ENCODE measurements around the gene LUM. TPM values are rescaled to one million over a fixed set of nuclear protein-coding genes. Genes with fewer than 3 reads are reported as not detected.

The LUM gene
- total RNA-seq, 3 donors from 2014 or later = 22.1 to 83.2 (median 68.5) TPM

DNA sequence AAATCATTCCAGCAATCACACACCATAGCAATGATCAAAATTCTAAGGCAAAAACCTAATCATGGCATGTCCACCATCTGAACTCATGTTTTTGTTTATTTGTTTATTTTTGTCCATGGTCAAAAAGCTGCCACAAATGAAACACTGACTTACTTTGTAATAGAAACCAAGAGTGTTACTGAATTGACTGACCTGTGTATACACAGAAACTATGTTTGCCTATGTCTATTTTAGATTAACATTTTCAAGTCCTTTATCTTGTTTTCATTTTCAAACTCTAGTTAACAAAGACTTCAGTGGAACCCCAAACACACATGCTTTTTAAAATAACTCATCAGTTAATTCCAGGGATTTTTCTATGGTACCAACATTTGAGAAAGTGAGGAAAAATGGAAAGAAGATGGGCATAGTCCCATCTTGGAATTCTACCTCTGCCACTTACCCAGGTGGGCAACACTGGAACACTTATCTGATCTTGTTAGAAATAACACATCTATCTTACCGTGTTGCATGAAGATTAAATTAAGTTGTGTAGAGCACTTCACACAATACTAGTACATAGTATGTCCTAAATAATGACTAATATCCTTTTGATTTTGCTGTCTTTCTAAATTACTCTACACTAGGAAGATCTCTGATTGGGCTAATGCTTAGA lies 6.4 kb downstream of the LUM start:
- TF ChIP-seq, protein P1, sequence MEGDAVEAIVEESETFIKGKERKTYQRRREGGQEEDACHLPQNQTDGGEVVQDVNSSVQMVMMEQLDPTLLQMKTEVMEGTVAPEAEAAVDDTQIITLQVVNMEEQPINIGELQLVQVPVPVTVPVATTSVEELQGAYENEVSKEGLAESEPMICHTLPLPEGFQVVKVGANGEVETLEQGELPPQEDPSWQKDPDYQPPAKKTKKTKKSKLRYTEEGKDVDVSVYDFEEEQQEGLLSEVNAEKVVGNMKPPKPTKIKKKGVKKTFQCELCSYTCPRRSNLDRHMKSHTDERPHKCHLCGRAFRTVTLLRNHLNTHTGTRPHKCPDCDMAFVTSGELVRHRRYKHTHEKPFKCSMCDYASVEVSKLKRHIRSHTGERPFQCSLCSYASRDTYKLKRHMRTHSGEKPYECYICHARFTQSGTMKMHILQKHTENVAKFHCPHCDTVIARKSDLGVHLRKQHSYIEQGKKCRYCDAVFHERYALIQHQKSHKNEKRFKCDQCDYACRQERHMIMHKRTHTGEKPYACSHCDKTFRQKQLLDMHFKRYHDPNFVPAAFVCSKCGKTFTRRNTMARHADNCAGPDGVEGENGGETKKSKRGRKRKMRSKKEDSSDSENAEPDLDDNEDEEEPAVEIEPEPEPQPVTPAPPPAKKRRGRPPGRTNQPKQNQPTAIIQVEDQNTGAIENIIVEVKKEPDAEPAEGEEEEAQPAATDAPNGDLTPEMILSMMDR (IDR thresholded peaks at IDR 0.05) = no peak
- Histone ChIP-seq H3K9me3 (no peaks in the 10 kb centered on the region), H3K36me3 (ENCODE audit: low read depth) (no peaks in the 10 kb centered on the region), H3K4me3 (no peak overlapping the region), H3K4me1 (ENCODE audit: low read depth) (no peaks in the 10 kb centered on the region)
- ATAC-seq (no peak), DNase-seq (no peak)
- intact Hi-C loops (cut with DNase I, micrococcal nuclease) = no loop called here

DNA sequence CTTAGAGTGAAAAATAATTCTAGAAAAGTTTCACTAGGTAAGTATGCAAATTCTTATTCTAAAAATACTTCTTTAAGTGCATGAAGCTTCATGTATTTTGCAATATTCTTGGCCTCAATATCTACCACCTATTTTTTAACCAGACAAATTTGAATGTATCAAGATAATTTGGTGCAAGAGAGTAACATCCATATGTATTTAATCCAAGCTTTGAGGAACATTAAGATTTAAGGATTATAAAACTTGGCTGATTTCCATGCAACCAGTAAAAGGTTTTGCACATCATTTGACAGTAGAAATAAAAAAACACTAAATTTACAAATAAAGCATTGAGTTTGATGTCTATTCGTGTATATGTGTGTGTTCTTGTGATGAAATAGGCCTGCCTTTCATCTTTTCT lies 7.7 kb downstream of the LUM start:
- H3K9me3 ChIP-seq = no peaks in the 10 kb centered on the region
- H3K4me1 ChIP-seq (ENCODE audit: low read depth) = no peaks in the 10 kb centered on the region
- H3K4me3 ChIP-seq = no peak overlapping the region
- no peaks in the 10 kb centered on the region for H3K36me3 ChIP-seq (ENCODE audit: low read depth)
- DNase-seq (no peak), ATAC-seq (no peak)
- TF ChIP-seq, protein P1 (IDR thresholded peaks at IDR 0.05) = no peak
- intact Hi-C loops (cut with DNase I, micrococcal nuclease) = no loop called here

DNA sequence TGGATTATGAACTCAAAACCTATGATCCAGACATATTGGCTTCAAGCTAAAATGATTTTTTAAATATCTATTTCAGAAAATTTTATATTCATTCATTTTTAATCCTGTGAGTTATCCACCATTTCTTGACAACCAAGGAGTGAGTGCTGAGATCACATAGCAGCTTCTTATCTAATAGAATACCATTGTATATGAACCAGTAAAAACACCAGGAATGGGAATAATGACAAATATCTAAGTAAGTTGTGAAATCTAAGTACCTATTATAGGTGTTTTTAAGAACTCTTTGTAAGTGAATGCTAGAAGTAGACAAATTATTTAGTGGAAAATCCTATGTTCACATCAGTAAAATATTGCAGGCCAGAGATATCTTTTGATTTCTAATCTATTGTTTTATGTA lies 8.2 kb downstream of the LUM start:
- intact Hi-C loops (cut with DNase I, micrococcal nuclease) = no loop called here
- no peaks in the 10 kb centered on the region for H3K9me3 ChIP-seq
- TF ChIP-seq, protein P1 (IDR thresholded peaks at IDR 0.05) = no peak
- H3K4me1 ChIP-seq (ENCODE audit: low read depth) = no peaks in the 10 kb centered on the region
- ATAC-seq = no peak
- no peaks in the 10 kb centered on the region for H3K36me3 ChIP-seq (ENCODE audit: low read depth)
- no peak overlapping the region for H3K4me3 ChIP-seq
- DNase-seq = no peak

DNA sequence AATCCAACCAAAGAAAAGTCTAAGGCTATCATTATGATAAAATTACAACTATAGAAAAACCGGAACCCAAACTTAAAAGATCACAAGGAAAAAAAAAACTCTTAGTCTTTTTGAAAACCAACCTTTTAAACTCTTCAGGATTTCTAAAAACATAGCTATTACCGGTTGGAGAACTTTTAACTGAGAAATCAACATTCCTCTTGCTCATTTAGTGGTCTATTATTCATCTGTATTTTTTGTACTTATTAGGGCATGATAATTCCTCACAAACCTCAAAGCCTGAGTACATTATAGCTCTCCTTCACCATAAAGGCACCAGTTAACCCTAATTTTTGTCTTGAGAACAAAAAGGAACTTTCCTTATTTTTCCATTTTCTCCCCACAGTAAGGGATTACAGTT lies 10.4 kb downstream of the LUM start:
- no peaks in the 10 kb centered on the region for H3K36me3 ChIP-seq (ENCODE audit: low read depth)
- no peak overlapping the region for H3K4me3 ChIP-seq
- DNase-seq = no peak
- no peak for ATAC-seq
- TF ChIP-seq, protein P1 (IDR thresholded peaks at IDR 0.05) = no peak
- intact Hi-C loops (cut with DNase I, micrococcal nuclease) = no loop called here
- no peaks in the 10 kb centered on the region for H3K4me1 ChIP-seq (ENCODE audit: low read depth)
- no peaks in the 10 kb centered on the region for H3K9me3 ChIP-seq

DNA sequence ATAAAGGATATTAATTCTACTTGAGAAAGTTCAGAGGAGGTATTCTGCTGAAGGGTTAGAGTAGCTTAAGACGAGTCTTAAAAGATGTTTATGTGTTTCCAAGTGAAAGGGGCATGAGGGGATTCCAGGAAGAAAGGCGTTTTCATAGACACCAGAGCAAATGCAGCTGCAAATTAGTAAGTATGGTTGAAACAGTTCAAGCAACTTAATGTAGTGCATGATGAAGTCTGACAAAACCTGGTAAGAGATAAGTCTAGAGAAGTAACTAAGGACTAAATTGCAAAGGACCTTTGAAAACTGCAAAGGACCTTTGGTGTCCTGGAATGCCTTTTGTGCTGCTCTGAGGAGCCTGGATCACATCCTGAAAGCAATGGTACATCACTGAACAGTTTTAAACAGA lies 11.5 kb downstream of the LUM start:
- Histone ChIP-seq H3K36me3 (ENCODE audit: low read depth) (no peaks in the 10 kb centered on the region), H3K4me1 (ENCODE audit: low read depth) (no peaks in the 10 kb centered on the region), H3K9me3 (no peaks in the 10 kb centered on the region), H3K4me3 (no peak overlapping the region)
- intact Hi-C loops (cut with DNase I, micrococcal nuclease) = no loop called here
- DNase-seq = no peak
- TF ChIP-seq, protein P1 (IDR thresholded peaks at IDR 0.05) = no peak
- ATAC-seq = no peak

DNA sequence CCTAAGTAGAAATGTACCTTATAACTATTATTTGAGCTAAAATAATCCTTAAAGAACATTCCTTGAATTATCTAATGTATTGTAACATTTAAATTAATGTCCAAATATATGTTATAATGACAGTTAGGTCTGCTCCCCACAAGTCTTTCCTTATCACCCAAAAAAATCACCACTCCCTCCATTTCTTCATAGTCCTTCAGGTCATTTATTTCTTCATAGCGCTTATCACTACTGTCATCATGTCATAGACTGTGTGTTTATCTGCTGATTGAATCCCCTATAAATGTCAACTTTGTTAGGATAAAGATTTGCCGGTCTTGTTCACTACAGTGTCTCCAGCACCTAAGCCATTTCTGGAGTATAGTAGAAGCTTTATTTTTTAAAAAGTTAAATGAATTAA lies 12.0 kb downstream of the LUM start:
- TF ChIP-seq, protein P1 (IDR thresholded peaks at IDR 0.05) = no peak
- no peaks in the 10 kb centered on the region for H3K4me1 ChIP-seq (ENCODE audit: low read depth)
- DNase-seq (no peak), ATAC-seq (no peak)
- intact Hi-C loops (cut with DNase I, micrococcal nuclease) = no loop called here
- no peaks in the 10 kb centered on the region for H3K36me3 ChIP-seq (ENCODE audit: low read depth)
- H3K9me3 ChIP-seq = no peaks in the 10 kb centered on the region
- no peak overlapping the region for H3K4me3 ChIP-seq
